Right lobe of liver (tissue), 6 donors: ENCODE measurements around the gene STPG1. TPM values are rescaled to one million over a fixed set of nuclear protein-coding genes. Genes with fewer than 3 reads are reported as not detected.

Experiments used
- ATAC-seq, 4 donors: fragments of 200-7000 bp; cut with Tn5 transposase; one replicate each; pipeline ENCODE4 v1.9.1; 2020; ENCODE audit warnings: mild to moderate bottlenecking in 4 of 4, moderate library complexity in 4 of 4
- DNase-seq, 3 donors: peaks; one replicate each; pipeline ENCODE4 v3.0.0-alpha.2; 2020
- H3K27ac ChIP-seq, 3 donors: fragments of 200-600 bp; one replicate each; pipeline ENCODE4 v1.8.0; 2022
- H3K27me3 ChIP-seq, 2 donors: fragments of 200-600 bp; one replicate each; pipeline ENCODE4 v1.8.0; 2022
- H3K36me3 ChIP-seq, 4 donors: fragments of 200-600 bp; sonication (generic) in 1 of 4; one replicate each; pipeline versions ENCODE4 v1.5.1 to v1.8.0; 2017 to 2022; ENCODE audit warnings: control low read depth in 1 of 4
- H3K4me1 ChIP-seq, 4 donors: fragments of 200-600 bp; sonication (generic) in 1 of 4; one replicate each; pipeline versions ENCODE4 v1.5.1 to v1.8.0; 2017 to 2022; ENCODE audit warnings: control low read depth in 1 of 4
- H3K4me3 ChIP-seq, 3 donors: fragments of 200-600 bp; one replicate each; pipeline ENCODE4 v1.8.0; 2022
- H3K9me3 ChIP-seq, 4 donors: fragments of 200-600 bp; sonication (generic) in 1 of 4; one replicate each; pipeline versions ENCODE4 v1.5.1 to v1.8.0; 2017 to 2022; ENCODE audit warnings: control low read depth in 1 of 4
- POLR2A ChIP-seq: fragments of 450-650 bp; IDR thresholded peaks from one replicate; pipeline ENCODE4 v1.6.1; 2017; ENCODE audit warnings: antibody characterized with exemption, mild to moderate bottlenecking
- WGBS: methylation state at CpG from one replicate; pipeline ENCODE4 v1.1.6; 2018; ENCODE audit warnings: low coverage, low lambda C conversion rate; ENCODE audit not compliant: insufficient coverage; ENCODE audit errors: missing lambda C conversion rate; 5-methylcytosine and 5-hydroxymethylcytosine counted together
- intact Hi-C, 2 donors: fragments of 100-400 bp; cut with DNase I; formaldehyde crosslinking; loops; one replicate each; pipeline versions ENCODE4 v1.11.2 to v1.14.1; 2022
- total RNA-seq, 6 experiments: library from RNA; depleted of rRNA in 2 of 6; stranded (reverse); fragments of >200 nt in 2 of 6; fragmentation: NEBNext Ultra II Directional in 3 of 6; extraction: Animal tissue kit (Norgen Biotek cat#: 25700) in 3 of 6; gene quantifications; one replicate each; pipeline versions ENCODE4 v1.1.0 to v1.2.4, GENCODE V29; 2016 to 2023
- TF ChIP-seq, protein P1 (sequence below), 4 donors: fragments of 200-600 bp in 3 of 4; fragments of 450-650 bp in 1 of 4; IDR thresholded peaks; one replicate each; pipeline versions ENCODE4 v1.5.1 to v1.8.0; 2016 to 2022; ENCODE audit warnings: antibody characterized with exemption in 4 of 4, mild to moderate bottlenecking in 2 of 4
- donor health status: DM: no; HTN: yes; CAD: no.
- donor health status: DM: no; HTN: no; CAD: no.
- donor health status: DM: no; HTN: no; CAD: no.
- donor health status: DM: no; HTN: yes; CAD: no.
- donor health status: DM: no; HTN: yes; CAD: no.

STPG1 gene
- total RNA-seq, 6 experiments from 2014 or later = 1.0 to 3.6 (median 1.7) TPM

- intact Hi-C loops = loop anchor here (5.0 to 10.0 kb wide), 2 partner anchors 191 to 318 kb away; no protein-coding TSS in a partner anchor
- ATAC-seq = no peak
- TF ChIP-seq, protein P1, sequence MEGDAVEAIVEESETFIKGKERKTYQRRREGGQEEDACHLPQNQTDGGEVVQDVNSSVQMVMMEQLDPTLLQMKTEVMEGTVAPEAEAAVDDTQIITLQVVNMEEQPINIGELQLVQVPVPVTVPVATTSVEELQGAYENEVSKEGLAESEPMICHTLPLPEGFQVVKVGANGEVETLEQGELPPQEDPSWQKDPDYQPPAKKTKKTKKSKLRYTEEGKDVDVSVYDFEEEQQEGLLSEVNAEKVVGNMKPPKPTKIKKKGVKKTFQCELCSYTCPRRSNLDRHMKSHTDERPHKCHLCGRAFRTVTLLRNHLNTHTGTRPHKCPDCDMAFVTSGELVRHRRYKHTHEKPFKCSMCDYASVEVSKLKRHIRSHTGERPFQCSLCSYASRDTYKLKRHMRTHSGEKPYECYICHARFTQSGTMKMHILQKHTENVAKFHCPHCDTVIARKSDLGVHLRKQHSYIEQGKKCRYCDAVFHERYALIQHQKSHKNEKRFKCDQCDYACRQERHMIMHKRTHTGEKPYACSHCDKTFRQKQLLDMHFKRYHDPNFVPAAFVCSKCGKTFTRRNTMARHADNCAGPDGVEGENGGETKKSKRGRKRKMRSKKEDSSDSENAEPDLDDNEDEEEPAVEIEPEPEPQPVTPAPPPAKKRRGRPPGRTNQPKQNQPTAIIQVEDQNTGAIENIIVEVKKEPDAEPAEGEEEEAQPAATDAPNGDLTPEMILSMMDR (IDR thresholded peaks at IDR 0.05) = no peak
- TF ChIP-seq POLR2A = no peak
- H3K4me1 ChIP-seq = peaks cover 0 to 33% (median 14%) of the 10 kb centered on the region in 4 donors
- H3K4me3 ChIP-seq = no peak overlapping the region
- H3K27me3 ChIP-seq = no peaks in the 10 kb centered on the region
- H3K36me3 ChIP-seq = no peaks in the 10 kb centered on the region
- DNase-seq = no peak
- WGBS = 70% methylated on average over 4 of the region's 4 CpGs
- no peaks in the 10 kb centered on the region for H3K9me3 ChIP-seq
- H3K27ac ChIP-seq = no peak overlapping the region
Measured at GRCh38 chr1:24392982-24393650, 20.5 kb downstream of the STPG1 start.

DNA sequence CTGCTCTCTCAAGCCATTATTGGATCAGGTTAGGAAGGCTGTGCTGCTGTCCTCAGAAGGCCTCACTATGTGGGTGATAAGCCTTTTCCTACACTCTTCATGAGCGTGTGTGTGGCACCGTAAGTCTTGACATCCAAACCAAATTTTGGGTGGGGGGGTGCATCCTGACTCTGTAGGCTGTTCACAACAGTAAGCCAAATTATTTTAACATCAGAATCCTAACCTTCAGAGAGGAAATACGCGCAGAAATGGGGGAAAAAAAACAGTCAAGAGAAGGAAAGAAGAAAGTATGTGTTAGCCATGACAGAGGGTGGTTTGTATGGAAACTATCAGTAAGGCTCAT lies 21.0 kb downstream of the STPG1 start:
- DNase-seq (no peak), ATAC-seq (no peak)
- Histone ChIP-seq H3K4me3 (no peak overlapping the region), H3K27ac (no peak overlapping the region), H3K27me3 (no peaks in the 10 kb centered on the region), H3K4me1 (peaks cover 0 to 39% (median 17%) of the 10 kb centered on the region in 4 donors), H3K9me3 (no peaks in the 10 kb centered on the region), H3K36me3 (no peaks in the 10 kb centered on the region)
- TF ChIP-seq, protein P1 (IDR thresholded peaks at IDR 0.05) = no peak
- TF ChIP-seq POLR2A = no peak
- intact Hi-C loops = loop anchor here (5.0 to 10.0 kb wide), 2 partner anchors 190 to 318 kb away; no protein-coding TSS in a partner anchor
- WGBS = 62% methylated on average over 4 of the region's 4 CpGs

DNA sequence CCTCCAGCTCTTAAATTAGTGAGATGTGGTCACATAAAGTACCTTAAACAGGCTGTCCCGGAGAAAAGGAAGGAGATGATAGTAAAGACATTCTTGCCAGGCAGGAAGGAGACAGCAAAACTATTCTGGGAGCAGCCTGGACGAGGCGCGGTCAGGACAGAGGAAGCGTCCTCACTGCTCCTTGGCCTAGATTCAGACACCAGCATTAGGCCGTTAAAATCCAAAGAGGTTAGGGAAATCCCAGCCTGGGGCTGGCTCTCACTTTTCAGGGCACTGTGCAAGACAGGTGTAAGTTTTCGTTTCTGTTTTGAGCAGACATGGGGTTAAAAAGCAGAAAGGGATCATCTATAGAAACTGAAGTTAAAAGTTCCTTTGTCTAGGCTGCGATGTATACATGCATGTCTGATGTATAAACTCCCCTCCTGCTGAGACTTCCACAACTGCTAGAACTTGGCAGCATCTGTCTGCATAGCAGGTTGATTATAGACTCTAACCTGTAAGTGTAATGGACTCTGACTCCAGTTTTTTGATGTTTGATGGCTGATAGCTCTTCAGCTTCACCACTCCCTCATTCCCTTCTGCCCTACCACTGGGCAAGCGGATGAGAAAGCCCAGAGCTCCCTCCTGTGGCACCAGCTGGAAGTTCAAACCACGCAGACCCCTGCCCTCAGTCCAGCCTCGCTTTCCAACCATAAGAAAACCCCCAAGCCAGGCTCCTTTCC lies 21.5 kb downstream of the STPG1 start:
- no peaks in the 10 kb centered on the region for H3K9me3 ChIP-seq
- H3K36me3 ChIP-seq = no peaks in the 10 kb centered on the region
- no peaks in the 10 kb centered on the region for H3K27me3 ChIP-seq
- TF ChIP-seq, protein P1 (IDR thresholded peaks at IDR 0.05) = peak; percentile 73 to 84 (median 80)
- no peak for TF ChIP-seq POLR2A
- ATAC-seq = peak; percentile 77 to 87 (median 81)
- DNase-seq = peak in 2 of 3 donors; percentile 57 to 79
- peak overlapping the region in 1 of 3 donors; percentile 3 for H3K4me3 ChIP-seq
- WGBS = 15% methylated on average over 11 of the region's 11 CpGs
- H3K27ac ChIP-seq = peak overlapping the region; percentile 30 to 54 (median 46)
- intact Hi-C loops = loop anchor here (5.0 to 10.0 kb wide), 2 partner anchors 190 to 317 kb away; no protein-coding TSS in a partner anchor
- H3K4me1 ChIP-seq = peaks cover 0 to 44% (median 20%) of the 10 kb centered on the region in 4 donors

GRCh38 chr1:24390924-24391782 lies 22.4 kb downstream of the STPG1 start:
- no peak for TF ChIP-seq POLR2A
- TF ChIP-seq, protein P1 (IDR thresholded peaks at IDR 0.05) = peak; percentile 93 to 96 (median 95)
- intact Hi-C loops = loop anchor here (5.0 to 10.0 kb wide), 2 partner anchors 189 to 316 kb away; no protein-coding TSS in a partner anchor
- peak overlapping the region in 2 of 3 donors; percentile 3 for H3K4me3 ChIP-seq
- H3K27me3 ChIP-seq = no peaks in the 10 kb centered on the region
- peak; percentile 84 to 89 (median 86) for ATAC-seq
- H3K36me3 ChIP-seq = no peaks in the 10 kb centered on the region
- WGBS = 8% methylated on average over 12 of the region's 12 CpGs
- H3K27ac ChIP-seq = peak overlapping the region; percentile 30 to 54 (median 46)
- DNase-seq = peak; percentile 78 to 80 (median 79)
- H3K9me3 ChIP-seq = no peaks in the 10 kb centered on the region
- H3K4me1 ChIP-seq = peaks cover 0 to 45% (median 20%) of the 10 kb centered on the region in 4 donors
